Activated CD8-positive, alpha-beta memory T cell treated with anti-CD3 and anti-CD28 coated beads, Interleukin-2, amount 10 ng/mL, durations not matched to agents 7 days and 5 days (primary cell): ENCODE results near the gene CCDC38. TPM values are rescaled to one million over a fixed set of nuclear protein-coding genes. Genes with fewer than 3 reads are reported as not detected.
A peak's percentile ranks its signal among the peaks of the same experiment; 100 is the strongest.
"Not testable (repeated sequence)": the region's sequence is repeated elsewhere in the genome, so short reads cannot be mapped to it uniquely, and the experiment has no call there.

Experiments
- ATAC-seq: fragments of 150-1000 bp; cut with Tn5 transposase; one replicate; pipeline ENCODE4 v1.10.0; 2021; ENCODE audit warnings: moderate library complexity
- CTCF ChIA-PET: fragments of 350-600 bp; sonication (Branson Sonifier 250); formaldehyde crosslinking; loops from one replicate; lab custom pipeline; 2021; ENCODE audit warnings: antibody characterized with exemption; lab: Charles Lee
- DNase-seq: peaks from one replicate; pipeline ENCODE4 v3.0.0-alpha.2; 2020
- H3K27ac Mint-ChIP-seq: one replicate; pipeline ENCODE4 v1.8.0; 2021; ENCODE audit warnings: mild to moderate bottlenecking, mixed read lengths
- H3K27me3 Mint-ChIP-seq: one replicate; pipeline ENCODE4 v1.8.0; 2021; ENCODE audit warnings: mixed read lengths
- H3K36me3 Mint-ChIP-seq: one replicate; pipeline ENCODE4 v1.8.0; 2021; ENCODE audit warnings: mild to moderate bottlenecking, mixed read lengths
- H3K4me1 Mint-ChIP-seq: one replicate; pipeline ENCODE4 v1.8.0; 2021; ENCODE audit warnings: mixed read lengths
- H3K4me3 Mint-ChIP-seq: one replicate; pipeline ENCODE4 v1.8.0; 2021; ENCODE audit warnings: mild to moderate bottlenecking, moderate library complexity, mixed read lengths
- H3K9me3 Mint-ChIP-seq: one replicate; pipeline ENCODE4 v1.8.0; 2022; ENCODE audit warnings: low read depth, mixed read lengths
- total RNA-seq, 2 experiments: library from RNA; stranded (reverse); gene quantifications; one replicate each; pipeline ENCODE4 v1.2.3, GENCODE V29; 2021

CCDC38 gene
- total RNA-seq, 2 experiments from 2014 or later = 0.12 to 0.50 TPM

DNA sequence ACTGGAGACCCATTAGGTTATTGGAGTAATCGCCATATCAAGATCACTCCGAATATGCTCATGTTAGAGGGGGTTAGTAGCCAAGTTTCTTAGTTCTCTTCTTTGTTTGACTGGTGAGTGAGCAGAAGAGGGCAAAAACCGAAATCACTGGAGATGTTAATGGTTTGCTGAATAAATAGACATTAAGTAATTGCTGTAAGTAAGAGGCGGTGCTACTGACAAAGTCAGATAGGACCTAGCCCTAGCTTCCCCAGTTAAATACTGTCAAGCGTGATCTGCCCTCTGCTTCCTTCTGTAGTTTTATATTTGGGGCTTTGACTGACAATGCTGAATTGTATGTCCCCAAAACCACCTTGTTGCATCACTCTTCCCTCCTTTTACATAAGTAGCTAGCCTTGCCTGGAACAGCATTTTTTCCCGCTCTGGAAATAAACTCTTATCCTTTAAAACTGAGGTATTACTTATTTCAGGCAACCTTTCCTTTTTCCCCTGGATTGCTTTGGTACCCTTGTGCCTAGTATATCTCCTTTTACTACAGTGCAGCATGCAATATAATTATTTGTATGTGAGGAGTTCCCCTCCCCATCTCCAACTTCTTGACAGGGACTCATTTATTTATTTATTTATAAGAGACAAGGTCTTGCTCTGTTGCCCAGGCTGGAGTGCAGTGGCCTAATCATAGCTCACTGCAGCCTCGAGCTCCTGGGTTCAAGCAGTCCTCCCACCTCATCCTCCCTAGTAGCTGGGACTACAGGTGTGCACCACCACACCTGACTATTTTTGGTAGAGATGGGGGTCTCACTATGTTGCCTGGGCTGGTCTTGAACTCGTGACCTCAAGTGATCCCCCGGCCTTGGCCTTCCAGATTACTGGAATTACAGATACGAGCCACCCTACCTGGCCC, 82.2 kb downstream of the CCDC38 start:
- Mint-ChIP-seq H3K9me3 (no peaks in the 10 kb centered on the region), H3K27me3 (peaks cover 6% of the 10 kb centered on the region), H3K27ac (no peak overlapping the region), H3K4me3 (no peak overlapping the region), H3K36me3 (peaks cover 39% of the 10 kb centered on the region), H3K4me1 (peaks cover 28% of the 10 kb centered on the region)
- ATAC-seq (no peak), DNase-seq (no peak)
- CTCF ChIA-PET = interaction anchor here (1.0 to 1.3 kb wide), 3 partner anchors 12 to 138 kb away, joined by 3 to 4 read pairs (median 3); no protein-coding TSS in a partner anchor

DNA sequence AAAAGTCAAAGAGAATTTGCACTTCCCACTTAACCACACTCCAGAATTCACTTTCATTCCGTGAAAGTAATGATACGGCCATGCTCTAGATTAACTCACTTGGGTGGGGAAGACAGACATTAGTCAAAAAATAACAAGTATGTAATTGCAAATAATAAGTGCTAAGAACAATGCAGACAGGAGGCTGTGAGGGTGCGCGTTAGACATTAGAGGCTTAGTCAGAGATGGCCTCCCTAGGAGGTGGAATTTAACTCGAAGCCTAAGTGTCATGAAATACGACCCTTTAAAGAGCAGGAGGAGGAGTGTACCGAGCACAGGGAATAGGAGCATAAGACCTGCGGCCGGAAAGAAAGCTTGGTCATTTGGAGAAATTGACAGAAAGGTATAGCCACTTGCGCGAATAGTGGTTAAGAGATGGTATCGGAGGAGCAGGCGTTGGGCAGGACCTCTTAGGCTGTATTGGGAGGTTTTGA, 83.0 kb downstream of the CCDC38 start:
- CTCF ChIA-PET = interaction anchor here (0.7 to 1.3 kb wide), 3 partner anchors 124 to 179 kb away, joined by 3 read pairs; no protein-coding TSS in a partner anchor
- Mint-ChIP-seq H3K27me3 (peaks cover 9% of the 10 kb centered on the region), H3K36me3 (peaks cover 36% of the 10 kb centered on the region), H3K4me1 (peaks cover 30% of the 10 kb centered on the region), H3K4me3 (no peak overlapping the region), H3K9me3 (no peaks in the 10 kb centered on the region), H3K27ac (no peak overlapping the region)
- DNase-seq (peak; percentile 60), ATAC-seq (peak; percentile 34)

DNA sequence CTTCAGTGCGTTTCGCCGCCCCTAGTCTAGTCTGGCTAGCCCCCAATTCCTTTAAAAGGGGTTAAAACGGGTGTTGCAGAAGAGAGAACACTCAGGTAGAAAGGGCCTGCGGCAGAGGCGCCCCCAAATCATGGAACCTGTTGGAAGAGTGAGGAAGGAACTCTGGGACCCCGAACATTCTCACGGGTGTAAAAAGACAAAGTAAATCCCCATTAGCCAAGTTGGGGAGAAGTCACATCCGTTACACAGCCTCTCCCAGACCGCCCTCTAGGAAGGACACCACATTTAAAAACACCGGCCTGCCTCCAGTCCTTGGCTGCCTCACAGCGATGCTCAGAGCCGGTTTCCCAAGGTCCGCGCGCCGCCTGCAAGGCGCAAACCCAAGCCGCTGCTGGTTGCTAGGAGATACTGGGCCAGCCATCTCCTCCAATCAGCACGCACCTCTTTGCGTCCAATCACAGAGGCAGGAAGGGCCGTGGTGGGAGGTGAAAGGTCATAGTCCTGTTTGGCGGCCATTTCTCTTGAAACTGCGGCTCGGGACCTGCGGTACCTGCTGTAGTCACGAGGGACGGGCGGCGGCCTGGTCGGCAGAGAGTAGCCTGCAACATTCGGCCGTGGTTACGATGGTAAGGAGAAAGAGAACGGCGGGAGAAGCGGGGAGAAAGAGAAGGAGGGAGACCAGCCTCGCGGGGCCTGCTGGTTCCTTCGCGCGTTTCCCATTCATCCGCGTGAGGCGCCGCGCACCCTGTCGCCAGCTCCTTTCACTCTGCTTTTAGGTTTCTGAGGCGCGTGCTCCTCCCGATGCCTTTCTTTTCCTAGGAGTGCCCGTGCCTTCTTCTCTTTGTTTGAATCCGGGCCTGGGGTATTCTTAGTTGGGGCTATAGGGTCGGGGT, 83.7 kb downstream of the CCDC38 start, which contains the start of gene SNRPF:
Gene SNRPF (plus strand): TSS at position 502 of the 893 bp plus-strand sequence. CDS start 122 bp downstream, at position 624.
- no peak within 1 kb of the TSS for H3K27ac Mint-ChIP-seq
- peaks cover 31% of the 10 kb centered on the region for H3K4me1 Mint-ChIP-seq
- peaks cover 9% of the 10 kb centered on the region for H3K27me3 Mint-ChIP-seq
- no peak within 1 kb of the TSS for H3K4me3 Mint-ChIP-seq
- peak; percentile 94 for ATAC-seq
- H3K9me3 Mint-ChIP-seq = no peaks in the 10 kb centered on the region
- CTCF ChIA-PET = interaction anchor here (0.7 to 1.3 kb wide), 2 partner anchors 125 to 179 kb away, joined by 3 read pairs; no protein-coding TSS in a partner anchor
- H3K36me3 Mint-ChIP-seq = peaks cover 32% of the 10 kb centered on the region
- DNase-seq = peak; percentile 97

DNA sequence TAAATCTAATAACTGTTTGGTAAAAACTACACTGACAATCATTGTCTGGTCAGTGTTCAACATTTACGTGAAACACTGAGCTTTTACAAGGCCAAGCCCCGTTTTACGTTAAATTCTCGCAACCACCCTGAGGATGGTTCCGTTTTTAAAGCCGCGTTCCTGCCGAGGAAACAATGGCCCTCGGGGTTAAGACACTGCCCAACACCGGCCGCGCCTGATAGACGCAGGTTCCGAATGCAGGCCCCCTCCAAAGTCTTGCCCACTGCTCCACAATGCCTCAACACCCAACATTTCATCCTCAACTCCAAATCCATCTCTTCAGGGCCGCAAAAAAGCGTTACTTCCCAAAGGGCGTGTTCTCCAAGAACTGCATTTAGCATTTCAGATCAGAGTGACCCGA, 84.6 kb downstream of the CCDC38 start:
- H3K27ac Mint-ChIP-seq = no peak overlapping the region
- no peaks in the 10 kb centered on the region for H3K9me3 Mint-ChIP-seq
- no peak for DNase-seq
- H3K27me3 Mint-ChIP-seq = peaks cover 9% of the 10 kb centered on the region
- no peak overlapping the region for H3K4me3 Mint-ChIP-seq
- H3K36me3 Mint-ChIP-seq = peaks cover 24% of the 10 kb centered on the region
- ATAC-seq = no peak
- peaks cover 24% of the 10 kb centered on the region for H3K4me1 Mint-ChIP-seq
- CTCF ChIA-PET = interaction anchor here (1.4 kb wide), 1 partner anchor 14 kb away, joined by 3 read pairs; no protein-coding TSS in a partner anchor

DNA sequence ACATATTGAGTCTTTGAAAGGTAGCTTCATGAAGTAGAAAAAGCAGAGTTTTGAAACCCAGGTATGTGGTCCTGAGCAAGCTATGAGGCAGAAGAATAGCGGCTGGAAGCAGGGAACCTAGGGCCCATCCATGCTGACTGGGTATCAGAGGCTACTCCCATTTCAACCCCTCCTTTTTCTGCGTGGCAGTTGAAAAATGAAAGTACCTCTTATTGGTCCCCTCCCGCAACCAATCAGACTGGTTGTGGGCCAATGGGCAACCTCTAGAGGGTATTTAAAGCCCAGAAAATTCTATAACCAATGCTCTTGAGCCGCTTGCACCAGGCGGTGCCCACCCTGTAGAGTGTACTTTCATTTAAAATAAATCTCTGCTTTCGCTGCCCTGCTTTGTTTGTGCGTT, 85.3 kb downstream of the CCDC38 start:
- Mint-ChIP-seq H3K4me3 (no peak overlapping the region), H3K36me3 (peaks cover 18% of the 10 kb centered on the region), H3K9me3 (no peaks in the 10 kb centered on the region), H3K27ac (no peak overlapping the region), H3K27me3 (peaks cover 9% of the 10 kb centered on the region), H3K4me1 (peaks cover 21% of the 10 kb centered on the region)
- CTCF ChIA-PET = interaction anchor here (1.0 to 1.4 kb wide), 2 partner anchors 15 to 34 kb away, joined by 3 read pairs; no protein-coding TSS in a partner anchor
- ATAC-seq (no peak), DNase-seq (no peak)

DNA sequence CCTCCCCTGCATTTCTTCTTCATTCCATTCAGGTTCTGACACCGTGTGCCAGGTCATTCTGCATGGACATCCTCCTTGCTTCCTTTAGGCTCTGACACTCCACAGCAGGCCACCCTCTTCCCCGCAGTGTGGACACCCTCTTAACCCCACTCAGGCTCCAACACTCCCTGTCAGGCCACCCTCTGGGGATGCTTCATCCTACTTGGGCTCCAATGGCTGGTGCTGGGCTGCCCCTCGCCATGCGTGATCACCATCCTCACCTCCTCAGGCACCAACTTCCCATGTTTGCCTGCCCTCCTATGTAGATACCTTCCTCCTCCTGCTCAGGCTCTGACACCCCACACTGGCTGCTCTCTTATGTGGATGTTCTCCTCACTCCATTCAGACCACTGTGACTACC, 90.3 kb downstream of the CCDC38 start:
- ATAC-seq (no peak), DNase-seq (no peak)
- CTCF ChIA-PET = no interaction called here
- Mint-ChIP-seq H3K36me3 (no peaks in the 10 kb centered on the region), H3K4me1 (peaks cover 16% of the 10 kb centered on the region), H3K27me3 (peaks cover 19% of the 10 kb centered on the region), H3K27ac (no peak overlapping the region), H3K9me3 (no peaks in the 10 kb centered on the region), H3K4me3 (no peak overlapping the region)

DNA sequence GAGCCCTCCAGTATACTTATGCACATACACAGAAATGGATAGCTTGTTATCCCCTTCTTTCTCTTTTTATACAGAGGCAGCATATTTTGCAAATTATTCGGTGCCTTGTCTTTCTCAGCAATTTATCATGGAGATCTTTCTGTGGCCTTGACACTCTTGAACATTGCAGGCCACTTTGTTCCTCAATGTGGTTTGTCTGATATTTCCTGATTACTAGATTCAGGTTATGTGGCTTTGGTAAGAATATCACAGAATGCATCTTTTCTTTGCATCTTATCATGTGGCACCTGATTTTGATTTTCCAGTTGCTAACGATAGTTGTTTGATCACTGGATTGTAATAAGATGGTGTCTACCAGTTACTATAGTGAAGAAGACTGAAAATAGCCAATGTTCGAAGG, 90.8 kb downstream of the CCDC38 start:
- DNase-seq (no peak), ATAC-seq (peak; percentile 27)
- Mint-ChIP-seq H3K9me3 (no peaks in the 10 kb centered on the region), H3K4me3 (no peak overlapping the region), H3K36me3 (no peaks in the 10 kb centered on the region), H3K27me3 (peaks cover 23% of the 10 kb centered on the region), H3K27ac (no peak overlapping the region), H3K4me1 (peaks cover 14% of the 10 kb centered on the region)
- CTCF ChIA-PET = no interaction called here

DNA sequence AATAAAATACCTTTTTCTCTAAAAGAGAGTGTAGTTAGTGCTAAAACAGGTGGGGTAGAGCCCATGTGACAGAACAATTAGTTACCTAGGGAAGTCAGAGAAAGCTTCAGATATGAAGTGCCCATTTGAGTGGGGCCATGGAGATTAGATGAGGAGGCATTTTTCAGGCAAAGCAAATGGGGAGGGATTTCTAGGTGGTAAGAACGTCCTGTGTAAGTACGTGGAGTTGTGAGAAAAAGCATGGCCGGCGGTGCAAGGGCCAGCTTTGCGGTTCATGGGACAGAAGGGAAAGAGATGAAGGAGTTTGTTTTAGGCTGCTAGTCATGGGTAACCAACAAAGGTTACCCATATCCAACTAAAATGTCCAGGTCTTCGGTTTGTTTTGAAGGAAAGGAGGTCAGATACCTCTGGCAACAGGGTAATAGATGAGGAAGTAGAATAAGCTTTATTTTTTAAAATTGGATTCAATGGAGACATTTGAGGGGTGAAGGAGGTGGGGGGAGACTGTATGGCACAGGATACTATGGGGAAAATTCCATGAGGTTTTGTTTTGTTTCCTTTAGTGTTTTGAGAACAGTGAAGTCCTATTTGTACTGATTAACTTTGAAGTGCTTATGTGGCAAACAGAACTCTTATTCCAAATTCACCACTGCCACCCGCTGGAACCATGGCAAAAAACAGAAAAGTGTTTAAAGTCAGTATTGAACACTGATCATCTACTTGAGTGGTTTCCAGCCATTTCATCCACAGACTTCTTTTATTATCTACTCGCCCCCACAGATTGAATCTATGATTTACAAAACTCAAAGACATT, 93.6 kb downstream of the CCDC38 start:
- ATAC-seq (no peak), DNase-seq (no peak)
- H3K27ac Mint-ChIP-seq = no peak overlapping the region
- H3K36me3 Mint-ChIP-seq = no peaks in the 10 kb centered on the region
- CTCF ChIA-PET = interaction anchor here (1.5 kb wide), 1 partner anchor 12 kb away, joined by 4 read pairs; no protein-coding TSS in a partner anchor
- peaks cover 10% of the 10 kb centered on the region for H3K4me1 Mint-ChIP-seq
- H3K4me3 Mint-ChIP-seq = no peak overlapping the region
- peaks cover 26% of the 10 kb centered on the region for H3K27me3 Mint-ChIP-seq
- H3K9me3 Mint-ChIP-seq = no peaks in the 10 kb centered on the region

DNA sequence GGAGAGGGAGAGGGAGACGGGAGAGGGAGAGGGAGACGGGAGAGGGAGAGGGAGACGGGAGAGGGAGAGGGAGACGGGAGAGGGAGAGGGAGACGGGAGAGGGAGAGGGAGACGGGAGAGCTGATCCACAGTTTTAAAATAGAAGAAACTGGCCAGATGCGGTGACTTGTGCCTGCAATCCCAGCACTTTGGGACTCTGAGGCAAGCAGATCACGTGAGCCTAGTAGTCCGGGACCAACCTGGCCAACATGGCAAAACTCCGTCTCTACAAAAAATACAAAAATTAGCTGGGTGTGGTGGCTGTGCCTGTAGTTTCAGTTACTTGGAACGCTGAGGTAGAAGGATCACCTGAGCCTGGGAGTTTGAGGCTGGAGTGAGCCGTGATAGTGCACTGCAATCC, 100.0 kb downstream of the CCDC38 start:
- H3K4me1 Mint-ChIP-seq, CTCF ChIA-PET, H3K4me3 Mint-ChIP-seq, H3K36me3 Mint-ChIP-seq, H3K27ac Mint-ChIP-seq, H3K9me3 Mint-ChIP-seq, ATAC-seq, DNase-seq: not testable (repeated sequence)
- peaks cover 30% of the 10 kb centered on the region for H3K27me3 Mint-ChIP-seq

DNA sequence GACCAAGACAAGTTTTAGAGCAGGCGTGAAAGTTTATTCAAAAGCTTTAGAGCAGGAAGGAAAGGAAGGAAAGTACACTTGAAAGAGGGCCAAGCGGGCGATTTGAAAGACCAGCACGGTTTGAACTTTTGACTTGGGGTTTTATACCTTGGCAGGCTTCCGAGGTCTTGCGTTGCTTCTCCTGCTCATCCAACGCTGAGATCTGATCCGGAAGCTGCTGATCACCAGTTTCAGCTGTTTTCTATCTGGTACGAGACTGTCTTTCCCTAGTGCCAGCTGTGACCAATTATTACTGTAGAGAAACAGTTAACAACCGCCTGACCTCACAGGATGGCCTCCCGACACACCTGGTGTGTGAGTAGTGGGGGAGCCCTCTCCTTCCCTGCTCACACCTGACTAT, 104.3 kb downstream of the CCDC38 start:
- no peaks in the 10 kb centered on the region for H3K36me3 Mint-ChIP-seq
- peaks cover 2% of the 10 kb centered on the region for H3K4me1 Mint-ChIP-seq
- H3K27me3 Mint-ChIP-seq = peaks cover 30% of the 10 kb centered on the region
- no peak overlapping the region for H3K27ac Mint-ChIP-seq
- H3K4me3 Mint-ChIP-seq = no peak overlapping the region
- no peaks in the 10 kb centered on the region for H3K9me3 Mint-ChIP-seq
- ATAC-seq = no peak
- CTCF ChIA-PET = no interaction called here
- no peak for DNase-seq

DNA sequence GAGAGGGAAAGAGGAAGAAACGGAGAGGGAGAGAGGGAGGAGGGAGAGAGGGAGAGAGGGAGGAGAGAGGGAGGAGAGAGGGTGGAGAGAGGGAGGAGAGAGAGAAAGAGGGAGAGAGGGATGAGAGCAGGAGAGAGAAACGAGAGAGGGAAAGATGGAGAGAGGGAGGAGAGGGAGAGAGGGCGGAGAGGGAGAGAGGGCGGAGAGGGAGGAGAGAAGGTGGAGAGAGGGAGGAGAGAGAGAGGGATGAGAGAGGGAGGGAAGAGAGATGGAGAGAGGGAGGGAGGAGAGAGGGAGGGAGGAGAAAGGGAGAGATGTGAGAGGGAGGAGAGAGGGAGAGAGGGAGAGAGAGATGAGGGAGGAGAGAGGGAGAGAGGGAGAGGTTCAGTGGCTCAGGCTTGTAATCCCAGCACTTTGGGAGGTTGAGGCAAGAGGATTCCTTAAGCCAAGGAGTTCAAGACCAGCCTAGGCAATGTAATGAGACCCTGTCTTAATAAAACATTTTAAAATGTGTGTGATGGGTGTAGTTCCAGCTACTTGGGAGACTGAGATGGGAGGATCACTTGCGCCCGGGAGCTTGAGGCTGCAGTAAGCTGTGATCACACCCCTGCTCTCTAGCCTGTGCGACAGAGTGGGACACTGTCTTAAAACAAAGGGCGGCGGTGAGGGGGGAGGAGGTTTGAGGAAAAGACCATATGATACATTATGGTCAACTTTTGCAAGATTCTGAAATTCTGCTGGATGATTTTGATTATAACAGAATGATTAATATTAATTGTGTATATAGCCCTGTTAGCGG, 105.0 kb downstream of the CCDC38 start:
- H3K4me3 Mint-ChIP-seq = no peak overlapping the region
- no peak for ATAC-seq
- CTCF ChIA-PET = no interaction called here
- no peak overlapping the region for H3K27ac Mint-ChIP-seq
- peaks cover 2% of the 10 kb centered on the region for H3K4me1 Mint-ChIP-seq
- no peak for DNase-seq
- peaks cover 29% of the 10 kb centered on the region for H3K27me3 Mint-ChIP-seq
- no peaks in the 10 kb centered on the region for H3K9me3 Mint-ChIP-seq
- H3K36me3 Mint-ChIP-seq = no peaks in the 10 kb centered on the region
